ENCODE data around the gene MBOAT2. TPM values are rescaled to one million over a fixed set of nuclear protein-coding genes. Genes with fewer than 3 reads are reported as not detected.

MBOAT2 gene
- total RNA-seq, 1 donor from 2014 or later: 94.7 TPM

DNA sequence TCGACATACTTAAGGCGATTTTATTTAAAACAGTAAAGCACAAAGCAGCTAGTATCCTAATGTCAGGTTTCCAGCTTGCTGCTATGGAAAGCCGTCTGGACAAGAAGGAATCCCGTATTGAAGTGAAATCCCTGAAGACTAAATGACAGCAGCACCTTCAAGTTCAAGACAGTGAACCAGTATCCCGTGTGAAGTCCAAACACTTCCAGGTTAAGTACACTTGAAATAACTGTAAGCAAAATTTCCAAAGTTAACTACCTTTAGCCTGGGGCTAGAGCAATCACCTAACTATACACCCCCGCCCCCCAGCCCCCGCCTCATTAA is 1.2 kb downstream of the MBOAT2 start:
- H3K4me3 Mint-ChIP-seq (ENCODE audit: unreplicated experiment): peak overlapping the region; percentile 94
- peaks cover 3% of the 10 kb centered on the region for H3K36me3 Mint-ChIP-seq (ENCODE audit: unreplicated experiment)
- no peaks in the 10 kb centered on the region for H3K9me3 Mint-ChIP-seq (ENCODE audit: unreplicated experiment)
- H3K4me1 Mint-ChIP-seq (ENCODE audit: unreplicated experiment): peaks cover 56% of the 10 kb centered on the region
- H3K27ac Mint-ChIP-seq (ENCODE audit: unreplicated experiment): peak overlapping the region; percentile 91
- H3K27me3 Mint-ChIP-seq (ENCODE audit: unreplicated experiment): no peaks in the 10 kb centered on the region
- TF ChIP-seq, protein P1, sequence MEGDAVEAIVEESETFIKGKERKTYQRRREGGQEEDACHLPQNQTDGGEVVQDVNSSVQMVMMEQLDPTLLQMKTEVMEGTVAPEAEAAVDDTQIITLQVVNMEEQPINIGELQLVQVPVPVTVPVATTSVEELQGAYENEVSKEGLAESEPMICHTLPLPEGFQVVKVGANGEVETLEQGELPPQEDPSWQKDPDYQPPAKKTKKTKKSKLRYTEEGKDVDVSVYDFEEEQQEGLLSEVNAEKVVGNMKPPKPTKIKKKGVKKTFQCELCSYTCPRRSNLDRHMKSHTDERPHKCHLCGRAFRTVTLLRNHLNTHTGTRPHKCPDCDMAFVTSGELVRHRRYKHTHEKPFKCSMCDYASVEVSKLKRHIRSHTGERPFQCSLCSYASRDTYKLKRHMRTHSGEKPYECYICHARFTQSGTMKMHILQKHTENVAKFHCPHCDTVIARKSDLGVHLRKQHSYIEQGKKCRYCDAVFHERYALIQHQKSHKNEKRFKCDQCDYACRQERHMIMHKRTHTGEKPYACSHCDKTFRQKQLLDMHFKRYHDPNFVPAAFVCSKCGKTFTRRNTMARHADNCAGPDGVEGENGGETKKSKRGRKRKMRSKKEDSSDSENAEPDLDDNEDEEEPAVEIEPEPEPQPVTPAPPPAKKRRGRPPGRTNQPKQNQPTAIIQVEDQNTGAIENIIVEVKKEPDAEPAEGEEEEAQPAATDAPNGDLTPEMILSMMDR (IDR thresholded peaks at IDR 0.05): no peak
- DNase-seq (ENCODE audit: extremely low spot score, unreplicated experiment): no peak

DNA sequence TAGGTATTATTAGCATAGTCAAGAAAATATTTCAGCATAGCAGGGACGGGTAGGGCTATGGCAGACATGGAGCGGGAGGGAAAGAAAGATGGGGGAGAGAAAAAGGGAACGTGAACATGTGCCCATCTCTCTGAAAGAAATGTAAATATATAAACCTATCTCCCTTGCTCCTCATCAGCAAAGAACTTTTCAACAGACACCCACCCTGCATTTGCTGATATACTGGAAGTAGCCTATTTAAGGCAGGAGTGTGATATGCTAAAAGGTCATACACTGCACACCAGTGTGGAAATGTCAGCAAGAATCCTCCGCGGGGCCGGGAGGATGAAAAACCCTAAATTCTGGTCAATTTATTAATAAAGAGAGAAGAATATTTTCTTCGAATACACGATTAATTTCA is 1.7 kb downstream of the MBOAT2 start:
- Mint-ChIP-seq H3K4me1 (ENCODE audit: unreplicated experiment) (peaks cover 59% of the 10 kb centered on the region), H3K27ac (ENCODE audit: unreplicated experiment) (no peak overlapping the region), H3K27me3 (ENCODE audit: unreplicated experiment) (no peaks in the 10 kb centered on the region), H3K9me3 (ENCODE audit: unreplicated experiment) (no peaks in the 10 kb centered on the region), H3K36me3 (ENCODE audit: unreplicated experiment) (peaks cover 3% of the 10 kb centered on the region), H3K4me3 (ENCODE audit: unreplicated experiment) (peak overlapping the region; percentile 94)
- DNase-seq (ENCODE audit: extremely low spot score, unreplicated experiment): no peak
- TF ChIP-seq, protein P1 (IDR thresholded peaks at IDR 0.05): no peak

DNA sequence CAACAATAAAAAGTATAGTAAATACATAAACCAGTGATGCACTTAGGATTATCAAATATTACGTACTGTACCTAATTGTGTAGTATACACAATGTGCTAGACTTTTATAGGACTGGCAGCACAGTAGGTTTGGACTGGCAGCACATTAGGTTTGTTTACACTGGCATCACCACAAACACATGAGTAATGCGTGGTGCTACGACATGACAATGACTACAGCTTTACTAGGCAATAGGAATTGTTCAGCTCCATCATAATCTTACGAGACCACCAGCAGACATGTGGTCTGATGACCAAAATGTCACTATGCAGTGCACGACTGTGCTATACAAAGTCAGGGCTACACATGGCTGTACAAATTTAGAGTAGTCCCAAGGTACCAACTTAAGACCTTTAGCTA is 2.3 kb downstream of the MBOAT2 start:
- TF ChIP-seq, protein P1 (IDR thresholded peaks at IDR 0.05): no peak
- Mint-ChIP-seq H3K27ac (ENCODE audit: unreplicated experiment) (no peak overlapping the region), H3K36me3 (ENCODE audit: unreplicated experiment) (peaks cover 3% of the 10 kb centered on the region), H3K4me3 (ENCODE audit: unreplicated experiment) (peak overlapping the region; percentile 94), H3K4me1 (ENCODE audit: unreplicated experiment) (peaks cover 62% of the 10 kb centered on the region), H3K9me3 (ENCODE audit: unreplicated experiment) (no peaks in the 10 kb centered on the region), H3K27me3 (ENCODE audit: unreplicated experiment) (no peaks in the 10 kb centered on the region)
- DNase-seq (ENCODE audit: extremely low spot score, unreplicated experiment): no peak

DNA sequence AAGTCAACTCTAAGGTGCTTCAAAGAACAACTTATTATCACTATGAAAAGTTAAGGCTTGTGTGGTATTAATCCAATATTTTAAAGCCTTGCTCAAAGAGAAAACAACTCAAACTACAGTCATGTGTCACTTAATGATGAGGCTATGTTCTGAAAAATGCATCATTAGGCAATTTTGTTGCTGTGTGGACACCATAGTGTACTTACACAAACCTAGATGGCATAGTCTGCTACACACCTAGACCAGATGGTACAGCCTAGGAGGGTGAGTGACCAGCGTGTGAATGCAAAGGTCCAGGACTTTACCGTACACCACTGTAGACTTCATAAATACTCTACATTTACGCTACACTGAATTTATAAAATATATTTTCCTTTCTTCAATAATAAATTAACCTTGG is 3.0 kb downstream of the MBOAT2 start:
- Mint-ChIP-seq H3K36me3 (ENCODE audit: unreplicated experiment) (peaks cover 3% of the 10 kb centered on the region), H3K27me3 (ENCODE audit: unreplicated experiment) (no peaks in the 10 kb centered on the region), H3K27ac (ENCODE audit: unreplicated experiment) (no peak overlapping the region), H3K4me1 (ENCODE audit: unreplicated experiment) (peaks cover 66% of the 10 kb centered on the region), H3K9me3 (ENCODE audit: unreplicated experiment) (no peaks in the 10 kb centered on the region), H3K4me3 (ENCODE audit: unreplicated experiment) (no peak overlapping the region)
- DNase-seq (ENCODE audit: extremely low spot score, unreplicated experiment): no peak
- TF ChIP-seq, protein P1 (IDR thresholded peaks at IDR 0.05): no peak

DNA sequence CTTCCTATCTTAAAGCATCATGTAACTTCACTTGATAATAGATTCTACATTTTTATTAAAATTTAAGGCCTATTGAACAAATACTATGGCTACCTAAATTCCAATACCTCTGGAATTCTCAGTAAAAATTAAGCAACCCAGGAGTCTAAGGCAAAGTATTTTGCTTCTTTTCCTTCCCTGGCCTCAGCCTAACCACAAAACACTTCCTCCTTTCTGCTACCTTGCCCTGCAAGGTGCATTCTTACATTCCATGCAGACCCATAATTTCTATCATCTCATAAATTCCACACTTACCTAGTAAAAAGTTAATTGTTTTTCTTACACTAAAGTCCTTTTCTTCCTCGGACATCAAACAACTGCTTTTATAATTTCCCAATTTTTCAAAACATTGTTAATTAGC is 3.7 kb downstream of the MBOAT2 start:
- Mint-ChIP-seq H3K27me3 (ENCODE audit: unreplicated experiment) (no peaks in the 10 kb centered on the region), H3K4me3 (ENCODE audit: unreplicated experiment) (no peak overlapping the region), H3K27ac (ENCODE audit: unreplicated experiment) (no peak overlapping the region), H3K9me3 (ENCODE audit: unreplicated experiment) (no peaks in the 10 kb centered on the region), H3K36me3 (ENCODE audit: unreplicated experiment) (no peaks in the 10 kb centered on the region), H3K4me1 (ENCODE audit: unreplicated experiment) (peaks cover 67% of the 10 kb centered on the region)
- no peak for DNase-seq (ENCODE audit: extremely low spot score, unreplicated experiment)
- TF ChIP-seq, protein P1 (IDR thresholded peaks at IDR 0.05): no peak
